ENCODE measurements around the gene ARHGEF28.

The ARHGEF28 gene

DNA sequence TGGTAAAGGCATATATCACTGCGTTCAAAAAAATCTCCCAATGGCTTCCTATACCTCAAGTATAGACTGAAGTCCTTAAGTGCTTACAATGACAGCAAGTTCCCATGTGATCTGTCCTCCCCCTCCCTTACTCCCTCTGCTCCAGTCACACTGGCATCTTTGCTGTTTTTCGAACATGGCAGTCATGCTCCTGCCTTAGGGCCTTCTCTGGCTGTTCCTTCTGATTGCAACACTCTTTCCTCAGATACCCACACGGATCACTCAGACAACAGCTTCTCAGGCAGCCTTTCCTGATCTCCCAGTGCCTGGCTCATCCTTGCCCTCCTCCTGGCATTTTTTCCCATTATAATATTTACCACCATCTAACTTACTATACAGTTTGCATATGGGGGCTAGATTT, 232.8 kb downstream of the ARHGEF28 start:
- no peak overlapping the region for H3K27ac ChIP-seq

DNA sequence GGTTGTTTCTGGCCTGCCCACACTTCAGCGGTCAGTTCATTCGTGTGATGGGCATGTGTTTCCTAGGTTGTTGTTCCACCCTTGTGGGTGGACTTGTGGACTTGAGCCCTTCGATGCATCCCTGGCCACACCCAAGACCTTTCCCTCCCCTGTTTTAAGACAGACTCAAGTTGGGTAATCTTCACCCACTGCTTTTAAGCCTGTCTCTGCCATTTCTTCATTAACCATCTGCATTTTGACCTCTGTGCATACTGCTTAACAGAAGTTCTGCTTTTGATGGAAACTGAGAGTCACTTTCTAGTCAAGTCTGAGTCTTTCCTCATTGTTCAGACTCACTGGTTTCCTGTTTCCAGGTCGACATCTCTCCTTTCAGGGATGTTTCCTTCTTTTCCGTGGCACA, 233.7 kb downstream of the ARHGEF28 start:
- no peaks in the 10 kb centered on the region for H3K9me3 ChIP-seq (ENCODE audit: severe bottlenecking)
- no peak for TF ChIP-seq CTCF (IDR thresholded peaks at IDR 0.05; ENCODE audit: low read depth, low read length)
- H3K36me3 ChIP-seq: no peaks in the 10 kb centered on the region
- no peak for DNase-seq
- no peak overlapping the region for H3K4me3 ChIP-seq (ENCODE audit: low read depth, low read length)
- no peak overlapping the region for H3K27ac ChIP-seq
- H3K27me3 ChIP-seq (ENCODE audit: insufficient read depth, low read depth, severe bottlenecking): no peaks in the 10 kb centered on the region

More for the DNA sequence above, 232.8 kb downstream of the ARHGEF28 start:
- H3K9me3 ChIP-seq (ENCODE audit: severe bottlenecking): no peaks in the 10 kb centered on the region
- H3K4me3 ChIP-seq (ENCODE audit: low read depth, low read length): no peak overlapping the region
- no peaks in the 10 kb centered on the region for H3K27me3 ChIP-seq (ENCODE audit: insufficient read depth, low read depth, severe bottlenecking)
- no peak for DNase-seq
- H3K36me3 ChIP-seq: no peaks in the 10 kb centered on the region
- no peak for TF ChIP-seq CTCF (IDR thresholded peaks at IDR 0.05; ENCODE audit: low read depth, low read length)

GRCh38 chr5:73861313-73861988, 235.5 kb downstream of the ARHGEF28 start:
- TF ChIP-seq CTCF (IDR thresholded peaks at IDR 0.05; ENCODE audit: low read depth, low read length): no peak
- no peak for DNase-seq

DNA sequence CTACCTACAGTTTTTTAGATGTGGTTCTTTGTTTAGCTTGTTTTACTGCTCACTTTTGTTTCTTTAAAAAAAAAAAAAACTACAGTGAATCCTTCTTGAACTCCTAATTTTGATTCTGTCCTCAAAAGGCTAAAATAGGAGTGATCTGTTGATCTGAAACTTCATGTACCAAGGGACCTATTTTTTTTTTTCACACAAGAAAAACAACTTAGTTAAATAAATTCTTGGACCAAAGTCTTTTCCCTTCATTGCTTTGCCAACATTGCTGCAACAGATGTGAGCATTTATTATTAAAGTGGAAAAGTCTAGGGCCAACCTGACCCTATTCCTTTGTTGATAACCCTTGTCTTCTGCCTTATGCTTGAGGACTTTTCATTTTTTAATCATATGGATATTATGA, 236.8 kb downstream of the ARHGEF28 start:
- Histone ChIP-seq H3K27me3 (ENCODE audit: insufficient read depth, low read depth, severe bottlenecking) (no peaks in the 10 kb centered on the region), H3K4me3 (ENCODE audit: low read depth, low read length) (no peak overlapping the region), H3K9me3 (ENCODE audit: severe bottlenecking) (no peaks in the 10 kb centered on the region), H3K36me3 (no peaks in the 10 kb centered on the region), H3K27ac (no peak overlapping the region)
- no peak for TF ChIP-seq CTCF (IDR thresholded peaks at IDR 0.05; ENCODE audit: low read depth, low read length)
- no peak for DNase-seq

More at GRCh38 chr5:73861313-73861988, 235.5 kb downstream of the ARHGEF28 start:
- Histone ChIP-seq H3K9me3 (ENCODE audit: severe bottlenecking) (no peaks in the 10 kb centered on the region), H3K27me3 (ENCODE audit: insufficient read depth, low read depth, severe bottlenecking) (no peaks in the 10 kb centered on the region), H3K36me3 (no peaks in the 10 kb centered on the region), H3K27ac (no peak overlapping the region), H3K4me3 (ENCODE audit: low read depth, low read length) (no peak overlapping the region)

DNA sequence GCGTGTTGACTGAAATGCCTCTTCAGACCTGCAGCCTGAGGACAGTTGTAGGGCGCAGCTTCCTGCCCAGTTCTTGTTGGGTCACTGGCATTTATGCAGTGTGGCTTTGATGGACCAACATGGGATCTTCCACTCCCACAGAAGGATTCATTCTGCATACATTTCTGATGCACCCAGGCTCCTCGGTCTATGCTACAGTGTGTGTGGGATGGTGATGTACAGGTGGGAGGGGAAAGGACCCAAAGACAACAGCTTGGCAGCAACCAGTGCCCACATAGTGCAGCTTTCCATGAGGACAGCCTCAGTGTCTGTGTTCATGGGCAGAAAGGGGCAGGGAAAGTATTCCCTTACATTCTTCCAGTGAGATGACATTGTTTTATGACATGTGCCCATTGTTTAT, 237.9 kb downstream of the ARHGEF28 start:
- Histone ChIP-seq H3K36me3 (no peaks in the 10 kb centered on the region), H3K9me3 (ENCODE audit: severe bottlenecking) (no peaks in the 10 kb centered on the region), H3K4me3 (ENCODE audit: low read depth, low read length) (no peak overlapping the region), H3K27ac (no peak overlapping the region), H3K27me3 (ENCODE audit: insufficient read depth, low read depth, severe bottlenecking) (no peaks in the 10 kb centered on the region)
- DNase-seq: no peak
- TF ChIP-seq CTCF (IDR thresholded peaks at IDR 0.05; ENCODE audit: low read depth, low read length): no peak

DNA sequence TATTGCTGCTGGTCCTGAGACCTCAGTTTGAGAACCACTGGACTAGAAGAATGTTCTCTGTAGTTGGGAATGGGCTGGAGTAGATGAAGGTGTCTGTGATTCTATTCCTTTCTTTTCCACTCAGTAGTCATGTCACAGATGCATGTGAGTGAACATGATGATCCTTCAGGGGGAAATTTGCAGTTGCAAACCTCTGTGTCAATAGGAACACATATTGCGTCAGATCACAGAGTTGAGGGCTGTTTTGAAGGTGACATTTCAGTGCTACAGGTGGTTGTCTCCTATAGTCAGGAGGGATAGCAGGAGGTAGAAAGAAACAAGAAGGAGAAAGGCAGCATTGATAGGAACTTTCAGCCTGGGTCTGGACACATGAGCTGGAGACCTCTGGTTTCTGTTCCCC, 239.3 kb downstream of the ARHGEF28 start:
- Histone ChIP-seq H3K9me3 (ENCODE audit: severe bottlenecking) (no peaks in the 10 kb centered on the region), H3K27me3 (ENCODE audit: insufficient read depth, low read depth, severe bottlenecking) (no peaks in the 10 kb centered on the region), H3K36me3 (no peaks in the 10 kb centered on the region), H3K27ac (no peak overlapping the region), H3K4me3 (ENCODE audit: low read depth, low read length) (no peak overlapping the region)
- no peak for DNase-seq
- TF ChIP-seq CTCF (IDR thresholded peaks at IDR 0.05; ENCODE audit: low read depth, low read length): no peak
